ENCODE results near the gene U2AF2.

- TF ChIP-seq, protein P1, sequence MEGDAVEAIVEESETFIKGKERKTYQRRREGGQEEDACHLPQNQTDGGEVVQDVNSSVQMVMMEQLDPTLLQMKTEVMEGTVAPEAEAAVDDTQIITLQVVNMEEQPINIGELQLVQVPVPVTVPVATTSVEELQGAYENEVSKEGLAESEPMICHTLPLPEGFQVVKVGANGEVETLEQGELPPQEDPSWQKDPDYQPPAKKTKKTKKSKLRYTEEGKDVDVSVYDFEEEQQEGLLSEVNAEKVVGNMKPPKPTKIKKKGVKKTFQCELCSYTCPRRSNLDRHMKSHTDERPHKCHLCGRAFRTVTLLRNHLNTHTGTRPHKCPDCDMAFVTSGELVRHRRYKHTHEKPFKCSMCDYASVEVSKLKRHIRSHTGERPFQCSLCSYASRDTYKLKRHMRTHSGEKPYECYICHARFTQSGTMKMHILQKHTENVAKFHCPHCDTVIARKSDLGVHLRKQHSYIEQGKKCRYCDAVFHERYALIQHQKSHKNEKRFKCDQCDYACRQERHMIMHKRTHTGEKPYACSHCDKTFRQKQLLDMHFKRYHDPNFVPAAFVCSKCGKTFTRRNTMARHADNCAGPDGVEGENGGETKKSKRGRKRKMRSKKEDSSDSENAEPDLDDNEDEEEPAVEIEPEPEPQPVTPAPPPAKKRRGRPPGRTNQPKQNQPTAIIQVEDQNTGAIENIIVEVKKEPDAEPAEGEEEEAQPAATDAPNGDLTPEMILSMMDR (IDR thresholded peaks at IDR 0.05; ENCODE audit: low read length), result no peak
- TF ChIP-seq EZH2 (IDR thresholded peaks at IDR 0.05; ENCODE audit: borderline replicate concordance, low read length), result no peak
Observed at GRCh38 chr19:55694656-55695491, 40.0 kb downstream of the U2AF2 start.
